Kidney (tissue), 14 donors: ENCODE measurements around the gene CCDC138. TPM values are rescaled to one million over a fixed set of nuclear protein-coding genes. Genes with fewer than 3 reads are reported as not detected.

ENCODE experiments used
- DNase-seq, 5 donors: peaks; one replicate each; pipeline ENCODE4 v3.0.0-alpha.2; 2013 to 2020
- FAIRE-seq: peaks from 2 replicates; lab custom pipeline; 2012; peaks lifted over from hg19 to GRCh38; lab: Jason Lieb, UNC
- H3K27ac ChIP-seq, 2 donors: one replicate each; pipeline ENCODE4 v1.7.0; 2013; ENCODE audit warnings: low read depth in 2 of 2, low read length in 2 of 2, inconsistent platforms in 1 of 2
- H3K27me3 ChIP-seq: one replicate; pipeline ENCODE4 v1.7.1; 2013; ENCODE audit warnings: low read length, inconsistent platforms; ENCODE audit not compliant: control insufficient read depth, insufficient read depth
- H3K36me3 ChIP-seq, 3 donors: one replicate each; pipeline versions ENCODE4 v1.7.0 to v1.7.1; 2013; ENCODE audit warnings: low read length in 3 of 3, control low read depth in 1 of 3, inconsistent platforms in 1 of 3; ENCODE audit not compliant: insufficient read depth in 3 of 3, control insufficient read depth in 2 of 3
- H3K4me1 ChIP-seq, 3 donors: one replicate each; pipeline versions ENCODE4 v1.7.0 to v1.7.1; 2013; ENCODE audit warnings: low read length in 3 of 3, inconsistent platforms in 1 of 3, low read depth in 1 of 3; ENCODE audit not compliant: control insufficient read depth in 2 of 3, insufficient read depth in 2 of 3
- H3K4me3 ChIP-seq, 3 donors: one replicate each; pipeline versions ENCODE4 v1.7.0 to v1.8.1; 2013; ENCODE audit warnings: low read length in 3 of 3, control low read depth in 1 of 3, inconsistent platforms in 1 of 3
- H3K9ac ChIP-seq, 3 donors: one replicate each; pipeline versions ENCODE4 v1.7.0 to v1.7.1; 2013; ENCODE audit warnings: low read length in 3 of 3, control low read depth in 1 of 3, inconsistent platforms in 1 of 3
- H3K9me3 ChIP-seq, 3 donors: one replicate each; pipeline versions ENCODE4 v1.7.0 to v1.7.1; 2013; ENCODE audit warnings: low read length in 3 of 3, control low read depth in 1 of 3, inconsistent platforms in 1 of 3; ENCODE audit not compliant: control insufficient read depth in 2 of 3, insufficient read depth in 1 of 3
- CTCF ChIP-seq: IDR thresholded peaks from 3 replicates; pipeline ENCODE4 v1.5.1; 2012; ENCODE audit warnings: mild to moderate bottlenecking, moderate library complexity, borderline replicate concordance; ENCODE audit not compliant: insufficient read depth; ENCODE audit errors: extremely low read depth
- intact Hi-C: fragments of 100-400 bp; cut with DNase I; formaldehyde crosslinking; loops from one replicate; pipeline ENCODE4 v1.11.1; 2022
- polyA plus RNA-seq: library from polyadenylated mRNA; stranded (reverse); fragments of 350-450 nt; fragmentation: Illumina TruSeq; extraction: RNeasy Lipid Tissue Mini Kit (QIAGEN cat#74804); gene quantifications from one replicate; pipeline ENCODE4 v1.2.3, GENCODE V29; 2014; ENCODE audit warnings: low read depth, low replicate concordance; ENCODE audit not compliant: insufficient read depth
- total RNA-seq: library from RNA; stranded (reverse); fragmentation: NEBNext Ultra II Directional; extraction: Animal tissue kit (Norgen Biotek cat#: 25700); gene quantifications from one replicate; pipeline ENCODE4 v1.2.1, GENCODE V29; 2021
- donor health status: control.
- donor health status: control.
- donor health status: control.
- donor health status: control.
- donor health status: control.
- donor health status: DM: yes; HTN: yes; CAD: no.
- donor health status: Normal renal cell carcinoma (clear cell type).

The CCDC138 gene
- total and polyA plus RNA-seq, 2 donors from 2014 or later = 1.3 to 3.2 TPM

DNA sequence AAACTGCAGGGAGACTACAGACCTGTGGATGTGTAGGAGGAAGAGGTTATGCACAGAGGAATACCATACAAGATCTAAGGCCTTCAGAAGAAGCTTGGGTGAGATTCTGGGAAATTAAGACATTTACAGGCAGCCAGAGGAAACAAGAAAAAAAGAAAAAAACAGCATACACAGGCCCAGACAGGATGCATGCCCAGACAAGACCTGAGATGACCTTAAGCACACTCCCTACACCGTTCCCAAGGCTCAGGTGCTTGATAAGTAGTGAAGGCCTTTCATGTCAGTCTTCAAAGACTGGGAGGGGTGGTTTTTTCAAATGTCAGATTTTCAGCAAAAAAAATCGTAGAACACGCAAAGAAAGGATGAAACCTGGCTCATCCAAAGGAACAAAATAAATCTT is 83.0 kb downstream of the CCDC138 start:
- no peak overlapping the region for H3K4me3 ChIP-seq
- no peaks in the 10 kb centered on the region for H3K36me3 ChIP-seq
- DNase-seq (no peak), FAIRE-seq (no peak)
- H3K27me3 ChIP-seq = no peaks in the 10 kb centered on the region
- no peak overlapping the region for H3K9ac ChIP-seq
- H3K4me1 ChIP-seq = no peaks in the 10 kb centered on the region
- H3K27ac ChIP-seq = no peak overlapping the region
- intact Hi-C loops = no loop called here
- H3K9me3 ChIP-seq = peaks cover 0 to 13% (median 0%) of the 10 kb centered on the region in 3 donors
- no peak for TF ChIP-seq CTCF

DNA sequence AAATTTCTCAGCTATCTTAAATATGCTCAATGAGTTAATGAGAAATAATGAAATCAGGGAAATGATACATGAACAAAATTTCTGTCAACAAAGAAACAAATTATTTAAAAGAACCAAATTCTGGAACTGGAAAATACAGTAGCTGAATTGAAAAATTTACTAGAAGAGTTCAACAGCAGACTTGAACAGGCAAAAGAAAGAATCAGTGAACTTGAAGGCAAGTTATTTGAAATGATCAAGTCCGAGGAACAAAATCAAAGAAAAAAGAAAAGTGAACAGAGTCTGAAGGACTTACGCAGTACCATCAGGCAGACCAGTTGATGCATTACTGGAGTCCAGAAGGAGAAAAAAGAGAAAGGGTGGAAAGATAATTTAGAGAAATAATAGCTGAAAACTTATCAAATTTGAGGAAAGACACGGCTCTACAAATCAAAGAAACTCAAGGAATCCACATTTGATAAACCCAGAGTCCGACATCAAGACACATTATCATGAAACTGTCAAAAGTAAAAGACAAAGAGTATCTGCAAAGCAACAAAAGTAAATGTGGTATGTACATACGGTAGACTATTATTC is 83.6 kb downstream of the CCDC138 start:
- H3K36me3 ChIP-seq = no peaks in the 10 kb centered on the region
- no peak overlapping the region for H3K9ac ChIP-seq
- no peaks in the 10 kb centered on the region for H3K27me3 ChIP-seq
- DNase-seq = no peak
- peaks cover 0 to 13% (median 0%) of the 10 kb centered on the region in 3 donors for H3K9me3 ChIP-seq
- FAIRE-seq = no peak
- H3K27ac ChIP-seq = no peak overlapping the region
- no peak overlapping the region for H3K4me3 ChIP-seq
- intact Hi-C loops = no loop called here
- no peak for TF ChIP-seq CTCF
- no peaks in the 10 kb centered on the region for H3K4me1 ChIP-seq

DNA sequence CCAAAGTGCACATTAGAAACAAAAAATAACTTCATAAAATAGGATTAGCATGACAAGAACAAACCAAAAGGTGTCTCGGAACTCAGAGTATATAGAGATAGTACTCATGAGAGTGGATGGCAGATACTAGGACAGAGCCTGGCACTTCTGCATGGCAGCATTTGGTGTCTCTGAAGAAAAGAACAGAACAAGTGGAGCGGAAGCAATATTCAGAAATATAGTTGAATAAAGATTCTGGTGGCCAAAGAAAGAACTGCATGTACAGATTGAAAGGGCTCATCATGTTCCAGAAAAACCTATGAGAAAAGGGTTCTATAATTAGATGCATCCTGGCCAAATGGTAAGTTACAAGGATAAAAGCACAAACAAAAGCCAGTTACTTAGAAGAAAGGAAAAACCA is 90.9 kb downstream of the CCDC138 start:
- no peak for TF ChIP-seq CTCF
- H3K4me1 ChIP-seq = no peaks in the 10 kb centered on the region
- intact Hi-C loops = no loop called here
- H3K4me3 ChIP-seq = no peak overlapping the region
- H3K36me3 ChIP-seq = no peaks in the 10 kb centered on the region
- DNase-seq (no peak), FAIRE-seq (no peak)
- peaks cover 0 to 9% (median 0%) of the 10 kb centered on the region in 3 donors for H3K9me3 ChIP-seq
- H3K27ac ChIP-seq = no peak overlapping the region
- H3K27me3 ChIP-seq = no peaks in the 10 kb centered on the region
- no peak overlapping the region for H3K9ac ChIP-seq

GRCh38 chr2:108878276-108878675 is 91.7 kb downstream of the CCDC138 start:
- H3K36me3 ChIP-seq = no peaks in the 10 kb centered on the region
- no peak for DNase-seq
- H3K9me3 ChIP-seq = peaks cover 0 to 9% (median 0%) of the 10 kb centered on the region in 3 donors
- no peak overlapping the region for H3K4me3 ChIP-seq
- no peak overlapping the region for H3K27ac ChIP-seq
- no peak overlapping the region for H3K9ac ChIP-seq
- no peaks in the 10 kb centered on the region for H3K27me3 ChIP-seq
- no peak for TF ChIP-seq CTCF
- intact Hi-C loops = no loop called here
- H3K4me1 ChIP-seq = no peaks in the 10 kb centered on the region
- no peak for FAIRE-seq
